Nasal cavity respiratory epithelium epithelial cell of viscerocranial mucosa (primary cell): ENCODE measurements around the gene TMEM131. TPM values are rescaled to one million over a fixed set of nuclear protein-coding genes. Genes with fewer than 3 reads are reported as not detected.

ENCODE experiments used
- total RNA-seq: library from RNA; depleted of rRNA; stranded (reverse); fragments of >200 nt; gene quantifications from 2 replicates; pipeline ENCODE4 v1.2.3, GENCODE V29; 2014

The TMEM131 gene, protein sequence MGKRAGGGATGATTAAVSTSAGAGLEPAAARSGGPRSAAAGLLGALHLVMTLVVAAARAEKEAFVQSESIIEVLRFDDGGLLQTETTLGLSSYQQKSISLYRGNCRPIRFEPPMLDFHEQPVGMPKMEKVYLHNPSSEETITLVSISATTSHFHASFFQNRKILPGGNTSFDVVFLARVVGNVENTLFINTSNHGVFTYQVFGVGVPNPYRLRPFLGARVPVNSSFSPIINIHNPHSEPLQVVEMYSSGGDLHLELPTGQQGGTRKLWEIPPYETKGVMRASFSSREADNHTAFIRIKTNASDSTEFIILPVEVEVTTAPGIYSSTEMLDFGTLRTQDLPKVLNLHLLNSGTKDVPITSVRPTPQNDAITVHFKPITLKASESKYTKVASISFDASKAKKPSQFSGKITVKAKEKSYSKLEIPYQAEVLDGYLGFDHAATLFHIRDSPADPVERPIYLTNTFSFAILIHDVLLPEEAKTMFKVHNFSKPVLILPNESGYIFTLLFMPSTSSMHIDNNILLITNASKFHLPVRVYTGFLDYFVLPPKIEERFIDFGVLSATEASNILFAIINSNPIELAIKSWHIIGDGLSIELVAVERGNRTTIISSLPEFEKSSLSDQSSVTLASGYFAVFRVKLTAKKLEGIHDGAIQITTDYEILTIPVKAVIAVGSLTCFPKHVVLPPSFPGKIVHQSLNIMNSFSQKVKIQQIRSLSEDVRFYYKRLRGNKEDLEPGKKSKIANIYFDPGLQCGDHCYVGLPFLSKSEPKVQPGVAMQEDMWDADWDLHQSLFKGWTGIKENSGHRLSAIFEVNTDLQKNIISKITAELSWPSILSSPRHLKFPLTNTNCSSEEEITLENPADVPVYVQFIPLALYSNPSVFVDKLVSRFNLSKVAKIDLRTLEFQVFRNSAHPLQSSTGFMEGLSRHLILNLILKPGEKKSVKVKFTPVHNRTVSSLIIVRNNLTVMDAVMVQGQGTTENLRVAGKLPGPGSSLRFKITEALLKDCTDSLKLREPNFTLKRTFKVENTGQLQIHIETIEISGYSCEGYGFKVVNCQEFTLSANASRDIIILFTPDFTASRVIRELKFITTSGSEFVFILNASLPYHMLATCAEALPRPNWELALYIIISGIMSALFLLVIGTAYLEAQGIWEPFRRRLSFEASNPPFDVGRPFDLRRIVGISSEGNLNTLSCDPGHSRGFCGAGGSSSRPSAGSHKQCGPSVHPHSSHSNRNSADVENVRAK (N-terminal part only)
- total RNA-seq: 21.2 and 58.3 TPM in 2 replicates

DNA sequence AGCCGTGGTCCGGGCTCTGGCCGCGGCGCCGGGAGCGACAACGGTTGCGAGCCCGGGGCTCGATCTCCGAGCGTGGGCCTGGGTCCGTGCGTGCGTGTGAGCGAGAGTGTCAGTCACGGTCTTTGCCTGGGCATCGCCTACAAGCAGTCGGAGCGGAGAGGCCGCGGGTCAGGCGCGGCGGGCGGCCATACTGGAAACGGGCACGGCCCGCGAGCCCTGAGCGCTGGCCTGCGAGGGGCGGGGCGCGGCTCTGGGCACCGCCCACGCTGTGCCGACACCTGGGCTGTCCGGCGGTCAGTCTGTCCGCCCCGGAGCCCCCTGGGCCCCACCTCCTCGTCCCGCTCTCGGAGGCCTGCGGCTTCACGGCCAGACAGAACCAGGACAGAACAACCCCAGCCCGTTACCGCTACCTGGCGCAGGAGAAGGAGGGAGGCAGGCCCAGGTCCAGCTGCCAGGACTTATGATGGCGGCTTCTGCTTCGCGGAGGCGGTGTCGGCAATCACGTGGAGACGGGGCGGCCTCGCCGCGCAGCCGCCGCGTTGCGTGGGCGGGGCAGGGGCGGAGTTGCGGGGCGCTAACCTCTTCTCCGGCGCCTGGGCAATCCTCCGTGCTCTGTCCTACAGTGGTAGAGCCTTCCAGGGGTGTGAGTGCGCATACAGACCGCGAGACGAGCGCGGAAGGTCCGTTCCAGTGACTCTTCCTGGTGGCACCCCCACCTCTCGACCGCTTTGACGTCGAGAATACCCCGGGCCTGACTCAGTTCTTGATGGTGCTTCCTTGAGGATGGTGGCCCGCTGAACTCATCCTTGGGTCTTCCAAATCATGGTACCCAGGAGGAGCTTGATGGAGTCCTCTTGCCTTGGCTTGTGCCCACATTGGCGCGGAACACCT lies at the start of gene TMEM131:
Gene TMEM131 (minus strand): TSS at position 215 of the 891 bp plus-strand sequence. CDS start 286 bp downstream, outside the sequence.

DNA sequence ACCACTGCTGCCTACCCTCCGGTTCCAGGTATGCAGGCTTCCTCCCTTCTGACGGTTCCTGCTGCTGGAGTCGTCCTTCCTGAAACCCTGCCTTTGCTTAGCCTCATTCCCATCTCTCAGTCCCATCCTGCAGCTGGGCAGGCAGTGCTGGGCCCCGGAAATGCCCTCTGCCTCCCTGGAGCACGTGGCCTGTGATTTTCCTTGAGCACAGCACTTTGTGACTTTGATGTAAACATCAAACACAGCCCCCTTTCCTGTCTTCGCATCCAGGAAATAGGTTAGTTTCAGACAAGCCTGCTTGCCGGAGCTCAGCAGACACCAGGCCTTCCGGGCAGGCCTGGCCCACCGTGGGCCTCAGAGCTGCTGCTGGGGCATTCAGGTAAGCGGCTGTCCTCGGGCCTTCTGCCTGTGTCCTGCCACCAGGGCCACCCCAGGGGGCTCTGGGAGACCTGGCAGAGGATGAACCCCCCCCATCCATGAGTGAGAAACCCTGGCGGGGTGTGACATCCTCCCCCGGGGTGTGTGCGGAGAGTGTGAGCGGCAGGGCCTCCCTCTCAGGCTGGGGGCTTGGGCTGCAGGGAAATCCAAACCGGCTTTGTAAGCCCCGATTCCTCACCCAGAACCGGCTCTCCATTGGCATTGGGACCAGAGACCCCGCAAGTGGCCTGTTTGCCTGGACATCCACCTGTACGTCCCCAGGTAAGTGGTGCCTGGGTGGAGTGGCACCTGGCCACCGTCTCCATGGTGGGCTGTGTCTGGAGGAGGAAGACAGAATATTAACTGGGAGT lies 282.3 kb downstream of the TMEM131 start, which contains the start of gene ZAP70:
Gene ZAP70 (plus strand): TSS at position 281 of the 788 bp plus-strand sequence. CDS start 10,461 bp downstream, outside the sequence.

Other genes with a start within 250 kb of the TMEM131 start
- gene VWA3B, start 91.2 kb upstream of the TMEM131 start, total RNA-seq: 0.07 and 0.34 TPM in 2 replicates